OCI-LY3 (cell line): ENCODE measurements around the gene MDFI.

ENCODE experiments used
- H2AFZ ChIP-seq: fragments of 200-600, 300-600 bp; shearing (Covaris generic); 2 replicates; pipeline ENCODE4 v1.6.0; 2014; ENCODE audit warnings: antibody characterized with exemption, low read depth, low read length
- H3K27ac ChIP-seq: fragments of 200-600, 300-600 bp; sonication (generic); 2 replicates; pipeline ENCODE4 v1.5.1; 2014; ENCODE audit warnings: mild to moderate bottlenecking, low read length, moderate library complexity, mixed read lengths
- H3K27me3 ChIP-seq: fragments of 200-600, 300-600 bp; sonication (generic); 2 replicates; pipeline ENCODE4 v1.6.1; 2014; ENCODE audit warnings: low read depth, low read length, mixed read lengths
- H3K36me3 ChIP-seq: fragments of 200-600, 300-600 bp; sonication (generic); replicated peaks from 2 replicates; pipeline ENCODE3; 2014; ENCODE audit warnings: low read depth, low read length, mixed read lengths
- H3K4me1 ChIP-seq: fragments of 300-600, 200-600 bp; sonication (generic); 2 replicates; pipeline ENCODE4 v1.6.1; 2014; ENCODE audit warnings: low read length, mixed read lengths
- H3K4me2 ChIP-seq: fragments of 200-600, 300-600 bp; sonication (generic); 2 replicates; pipeline ENCODE4 v1.6.1; 2014; ENCODE audit warnings: low read length, mixed read lengths
- H3K4me3 ChIP-seq: fragments of 300-600, 200-600 bp; sonication (generic); 2 replicates; pipeline ENCODE4 v1.5.1; 2014; ENCODE audit warnings: antibody characterized with exemption, mild to moderate bottlenecking, low read length, moderate library complexity
- H3K79me2 ChIP-seq: fragments of 300-600, 200-600 bp; shearing (Covaris generic); 2 replicates; pipeline ENCODE4 v1.6.1; 2014; ENCODE audit warnings: mild to moderate bottlenecking, low read length, mixed read lengths
- H3K9ac ChIP-seq: fragments of 300-600, 200-600 bp; shearing (Covaris generic); 2 replicates; pipeline ENCODE4 v1.6.0; 2014; ENCODE audit warnings: mild to moderate bottlenecking, low read length, moderate library complexity
- H3K9me3 ChIP-seq: fragments of 200-600, 300-600 bp; shearing (Covaris generic); 2 replicates; pipeline ENCODE4 v1.6.1; 2014; ENCODE audit warnings: low read length, mixed read lengths; ENCODE audit not compliant: insufficient read depth
- H4K20me1 ChIP-seq: fragments of 200-600, 300-600 bp; sonication (generic); 2 replicates; pipeline ENCODE4 v1.6.1; 2016; ENCODE audit warnings: low read length, mixed read lengths; ENCODE audit not compliant: insufficient read depth
- EZH2phosphoT487 ChIP-seq: fragments of 200-600 bp; shearing (Covaris generic); IDR thresholded peaks from 2 replicates; pipeline ENCODE4 v1.6.1; 2018; ENCODE audit warnings: antibody characterized with exemption, mixed run types, low read depth
- TF ChIP-seq, protein P1 (sequence below): fragments of 200-600, 300-600 bp; sonication (generic); IDR thresholded peaks from 2 replicates; pipeline ENCODE4 v1.5.1; 2014; ENCODE audit warnings: antibody characterized with exemption, low read length, low read depth

MDFI gene

DNA sequence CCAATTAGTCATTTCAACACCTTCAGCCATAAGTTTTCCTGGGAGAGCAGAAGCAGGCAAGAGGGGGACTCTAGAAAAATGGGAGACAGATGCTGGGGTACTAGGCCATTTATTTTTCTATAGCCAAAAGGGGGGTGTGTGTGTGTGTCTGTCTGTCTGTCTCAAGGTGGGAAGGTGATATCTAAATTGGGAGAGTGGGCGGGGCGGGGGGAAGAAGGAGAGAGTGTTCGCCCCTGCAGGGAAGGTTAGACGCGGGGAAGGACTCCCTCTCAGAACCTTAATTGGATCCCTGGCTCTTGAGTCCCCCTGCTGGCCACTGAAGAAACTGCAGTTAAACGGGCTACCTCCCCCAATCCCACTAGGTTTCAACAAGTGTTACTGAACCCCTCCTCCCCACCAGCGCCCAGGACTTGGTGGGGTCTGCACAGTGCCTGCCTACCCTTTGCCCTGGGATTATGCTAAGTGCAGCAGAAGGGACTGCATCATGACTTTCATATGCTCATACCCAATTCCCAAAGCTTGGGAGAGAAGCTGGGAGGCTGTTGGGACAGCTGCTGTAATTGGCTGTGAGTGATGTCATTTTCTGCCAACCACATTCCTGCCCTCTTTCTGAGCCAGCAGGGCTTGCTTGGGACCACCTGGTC lies 46.3 kb upstream of the MDFI start:
- H2AFZ ChIP-seq = no peak overlapping the region
- H3K36me3 ChIP-seq = peaks cover 23% of the 10 kb centered on the region
- no peak overlapping the region for H3K9ac ChIP-seq
- H3K9me3 ChIP-seq = no peaks in the 10 kb centered on the region
- H3K4me1 ChIP-seq = no peaks in the 10 kb centered on the region
- no peaks in the 10 kb centered on the region for H3K79me2 ChIP-seq
- H3K4me2 ChIP-seq = no peak overlapping the region
- H3K27me3 ChIP-seq = no peaks in the 10 kb centered on the region
- no peak for TF ChIP-seq EZH2phosphoT487
- TF ChIP-seq, protein P1, sequence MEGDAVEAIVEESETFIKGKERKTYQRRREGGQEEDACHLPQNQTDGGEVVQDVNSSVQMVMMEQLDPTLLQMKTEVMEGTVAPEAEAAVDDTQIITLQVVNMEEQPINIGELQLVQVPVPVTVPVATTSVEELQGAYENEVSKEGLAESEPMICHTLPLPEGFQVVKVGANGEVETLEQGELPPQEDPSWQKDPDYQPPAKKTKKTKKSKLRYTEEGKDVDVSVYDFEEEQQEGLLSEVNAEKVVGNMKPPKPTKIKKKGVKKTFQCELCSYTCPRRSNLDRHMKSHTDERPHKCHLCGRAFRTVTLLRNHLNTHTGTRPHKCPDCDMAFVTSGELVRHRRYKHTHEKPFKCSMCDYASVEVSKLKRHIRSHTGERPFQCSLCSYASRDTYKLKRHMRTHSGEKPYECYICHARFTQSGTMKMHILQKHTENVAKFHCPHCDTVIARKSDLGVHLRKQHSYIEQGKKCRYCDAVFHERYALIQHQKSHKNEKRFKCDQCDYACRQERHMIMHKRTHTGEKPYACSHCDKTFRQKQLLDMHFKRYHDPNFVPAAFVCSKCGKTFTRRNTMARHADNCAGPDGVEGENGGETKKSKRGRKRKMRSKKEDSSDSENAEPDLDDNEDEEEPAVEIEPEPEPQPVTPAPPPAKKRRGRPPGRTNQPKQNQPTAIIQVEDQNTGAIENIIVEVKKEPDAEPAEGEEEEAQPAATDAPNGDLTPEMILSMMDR = peak; percentile 89
- H3K4me3 ChIP-seq = no peak overlapping the region
- H4K20me1 ChIP-seq = no peaks in the 10 kb centered on the region; the same call in 1 of the 2 replicates
- H3K27ac ChIP-seq = no peak overlapping the region

DNA sequence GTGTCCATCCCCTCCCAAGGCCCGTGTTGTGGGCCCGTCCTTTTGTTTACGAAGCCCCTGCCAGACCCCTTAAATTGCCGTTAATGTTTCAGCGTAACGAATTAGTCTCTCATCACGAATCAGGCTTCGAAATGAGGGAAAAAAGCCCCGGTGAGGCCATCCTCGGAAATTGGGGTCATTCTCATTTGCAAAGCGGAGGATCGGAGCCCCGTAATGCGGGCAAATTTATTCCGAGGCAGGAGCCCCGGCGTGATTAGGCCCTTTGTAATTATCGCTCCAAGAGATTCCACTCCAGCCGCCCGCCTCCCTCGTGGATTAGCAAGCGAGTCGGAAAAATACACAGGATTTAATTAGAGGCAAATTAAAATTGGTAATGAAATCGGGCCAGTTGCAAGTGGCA lies 44.9 kb upstream of the MDFI start:
- no peaks in the 10 kb centered on the region for H3K9me3 ChIP-seq
- H2AFZ ChIP-seq = no peak overlapping the region
- no peak overlapping the region for H3K4me2 ChIP-seq
- peaks cover 26% of the 10 kb centered on the region for H3K36me3 ChIP-seq
- no peaks in the 10 kb centered on the region for H3K4me1 ChIP-seq
- H3K4me3 ChIP-seq = no peak overlapping the region
- no peaks in the 10 kb centered on the region for H3K79me2 ChIP-seq
- no peaks in the 10 kb centered on the region for H3K27me3 ChIP-seq
- H3K27ac ChIP-seq = no peak overlapping the region
- H3K9ac ChIP-seq = no peak overlapping the region
- TF ChIP-seq EZH2phosphoT487 = no peak
- TF ChIP-seq, protein P1 = no peak
- H4K20me1 ChIP-seq = no peaks in the 10 kb centered on the region; the same call in 1 of the 2 replicates

DNA sequence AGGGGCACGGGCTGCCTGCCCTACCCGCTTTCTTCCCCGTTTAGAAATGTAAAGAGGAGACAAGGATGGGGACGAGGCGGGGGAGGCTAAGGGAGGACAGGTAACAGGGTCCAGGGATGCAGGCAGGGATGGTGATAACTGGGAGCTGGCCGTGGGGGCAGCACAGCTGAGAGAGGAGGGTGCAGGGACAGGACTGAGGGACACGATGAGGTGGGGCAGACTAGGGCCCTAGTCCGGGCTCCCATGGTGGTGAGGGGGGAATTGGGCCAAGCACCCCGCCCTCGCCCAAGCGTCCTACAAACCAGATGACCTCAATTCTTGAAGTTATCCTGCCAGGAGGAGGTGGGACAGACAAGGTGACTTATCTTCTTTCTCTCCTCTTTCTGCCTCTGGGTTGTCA lies 44.4 kb upstream of the MDFI start:
- no peaks in the 10 kb centered on the region for H3K79me2 ChIP-seq
- TF ChIP-seq, protein P1 = no peak
- TF ChIP-seq EZH2phosphoT487 = no peak
- H3K4me3 ChIP-seq = no peak overlapping the region
- H2AFZ ChIP-seq = no peak overlapping the region
- H3K27ac ChIP-seq = no peak overlapping the region
- no peaks in the 10 kb centered on the region for H3K9me3 ChIP-seq
- no peak overlapping the region for H3K9ac ChIP-seq
- H4K20me1 ChIP-seq = no peaks in the 10 kb centered on the region; the same call in 1 of the 2 replicates
- H3K36me3 ChIP-seq = peaks cover 26% of the 10 kb centered on the region
- no peak overlapping the region for H3K4me2 ChIP-seq
- H3K4me1 ChIP-seq = no peaks in the 10 kb centered on the region
- H3K27me3 ChIP-seq = no peaks in the 10 kb centered on the region

DNA sequence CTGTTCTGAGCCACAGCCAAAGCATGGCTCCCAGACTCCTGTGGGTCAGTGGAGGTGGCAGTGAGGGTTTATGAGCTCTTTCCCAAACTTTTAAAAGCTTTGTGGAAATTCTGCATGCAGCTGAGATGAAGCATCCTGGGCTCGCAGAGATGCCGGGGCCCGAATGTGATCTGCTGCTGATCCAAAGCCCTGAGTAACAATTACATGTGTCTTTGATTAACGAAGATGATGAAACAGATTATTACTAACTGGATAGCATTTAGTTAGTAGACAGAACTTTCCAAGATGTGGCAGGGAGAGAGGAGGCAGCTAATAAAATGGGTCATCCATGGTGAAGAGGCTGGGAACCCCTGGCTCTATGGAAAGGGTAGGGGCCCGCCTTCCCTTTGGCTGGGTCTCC lies 43.9 kb upstream of the MDFI start:
- H3K4me1 ChIP-seq = no peaks in the 10 kb centered on the region
- no peak overlapping the region for H3K4me3 ChIP-seq
- H4K20me1 ChIP-seq = no peaks in the 10 kb centered on the region; the same call in 1 of the 2 replicates
- H3K27ac ChIP-seq = no peak overlapping the region
- no peak overlapping the region for H2AFZ ChIP-seq
- H3K36me3 ChIP-seq = peaks cover 24% of the 10 kb centered on the region
- H3K9me3 ChIP-seq = no peaks in the 10 kb centered on the region
- no peak overlapping the region for H3K4me2 ChIP-seq
- TF ChIP-seq, protein P1 = no peak
- H3K79me2 ChIP-seq = no peaks in the 10 kb centered on the region
- no peaks in the 10 kb centered on the region for H3K27me3 ChIP-seq
- H3K9ac ChIP-seq = no peak overlapping the region
